ENCODE data around the gene PPP2R3A.

The PPP2R3A gene

DNA sequence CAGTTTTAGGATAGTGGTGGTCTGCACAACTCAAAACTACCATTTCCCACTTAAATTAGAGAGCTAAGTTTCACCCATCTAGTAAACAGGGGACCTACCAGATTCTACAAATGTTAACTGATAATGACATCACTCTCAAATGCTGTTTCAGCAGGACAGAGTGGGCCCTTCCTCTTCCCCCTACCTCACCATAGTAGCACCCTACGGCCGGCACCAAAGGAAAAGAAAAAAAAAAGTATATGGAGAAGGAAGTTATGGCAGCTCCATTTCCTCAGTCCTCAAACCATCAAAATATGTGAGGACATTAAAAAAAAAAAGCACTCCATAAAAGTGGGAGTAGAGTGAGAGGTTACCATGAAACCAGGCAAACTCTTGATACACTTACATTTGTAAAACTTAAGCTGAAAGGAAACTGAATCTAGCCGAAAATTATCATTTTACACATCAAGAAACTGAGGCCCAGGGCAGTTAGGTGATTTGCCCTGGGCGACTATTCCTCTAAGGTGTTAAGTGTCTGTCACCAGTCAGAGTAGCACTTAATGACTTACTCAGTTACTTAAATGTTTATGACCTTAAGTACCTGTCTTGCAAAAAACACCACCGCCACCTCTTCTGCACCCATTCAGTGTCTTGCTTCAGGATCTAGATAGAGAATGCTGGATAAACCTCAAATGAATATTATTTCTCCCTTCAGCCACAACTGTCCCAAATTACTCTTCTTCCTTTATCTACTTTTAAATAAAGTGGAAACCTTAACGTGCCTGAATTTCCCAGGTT lies 227.9 kb downstream of the PPP2R3A start:
- FAIRE-seq, result no peak
- no peak for DNase-seq (ENCODE audit: low spot score)

GRCh38 chr3:136194409-136195257 lies 229.1 kb downstream of the PPP2R3A start:
- FAIRE-seq (no peak), DNase-seq (ENCODE audit: low spot score) (no peak)

- FAIRE-seq, result no peak
- peak; percentile 48 for DNase-seq (ENCODE audit: low spot score)
Measured at GRCh38 chr3:136195258-136196063, 229.9 kb downstream of the PPP2R3A start.

DNA sequence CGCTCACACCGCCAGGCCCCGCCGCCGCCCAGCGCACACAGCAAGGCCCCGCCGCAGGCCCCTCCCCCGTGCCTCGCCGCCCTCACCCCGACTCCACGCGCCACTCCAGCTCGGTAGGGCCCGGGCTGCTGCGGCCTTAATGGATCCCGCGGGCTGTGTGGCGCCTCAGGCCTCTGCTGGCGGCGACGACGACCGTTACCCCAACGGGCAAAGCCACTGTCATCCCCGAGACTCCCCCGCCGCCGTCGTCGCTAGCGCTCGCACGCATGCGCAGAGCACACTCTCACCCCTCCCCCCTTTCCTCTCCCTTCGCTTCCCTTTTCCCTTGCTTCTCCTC lies 230.5 kb downstream of the PPP2R3A start, which contains the start of gene MSL2:
MSL2 (minus strand) TSS at position 272 of the 337 bp plus-strand sequence. CDS start 1,222 bp downstream, outside the sequence.
- FAIRE-seq (no peak), DNase-seq (ENCODE audit: low spot score) (no peak)

DNA sequence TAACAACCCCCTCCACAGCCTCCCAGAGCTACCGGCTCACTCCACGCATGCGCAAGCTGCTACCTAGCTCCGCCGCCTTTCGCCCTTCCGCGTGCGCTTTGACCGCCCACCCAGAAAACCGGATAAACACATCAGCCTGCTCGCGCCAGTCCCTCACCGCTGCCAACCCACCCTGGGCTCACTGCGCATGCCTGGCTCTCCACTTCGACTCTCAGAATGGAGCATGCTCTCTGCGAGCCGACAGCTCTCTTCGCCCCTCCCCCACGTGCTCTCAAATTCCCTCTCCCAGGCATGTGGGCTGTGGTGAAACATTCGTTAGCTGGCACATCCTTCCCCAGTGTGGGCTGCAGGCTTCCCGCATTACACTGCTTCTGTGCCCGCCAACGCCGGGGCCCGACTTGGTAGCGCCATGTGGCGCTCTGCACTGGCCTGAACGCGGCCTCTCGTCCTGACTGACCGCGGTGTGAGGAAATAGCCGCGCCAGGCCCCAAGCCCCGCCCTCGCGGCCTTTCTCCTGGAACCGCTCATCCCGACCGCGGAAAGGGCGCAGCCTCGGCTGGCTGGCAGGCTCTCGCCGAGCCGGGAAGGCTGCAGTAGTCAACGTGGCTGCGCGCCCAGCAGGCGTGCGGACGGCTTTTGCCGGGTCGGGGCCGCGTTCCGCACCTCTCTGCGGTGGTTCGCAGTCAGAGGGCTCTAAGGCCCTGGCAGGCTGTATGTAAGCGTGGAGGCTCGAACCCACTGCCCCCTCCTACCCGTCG lies 231.1 kb downstream of the PPP2R3A start:
- FAIRE-seq (peak; percentile 82), DNase-seq (ENCODE audit: low spot score) (peak; percentile 100)

DNA sequence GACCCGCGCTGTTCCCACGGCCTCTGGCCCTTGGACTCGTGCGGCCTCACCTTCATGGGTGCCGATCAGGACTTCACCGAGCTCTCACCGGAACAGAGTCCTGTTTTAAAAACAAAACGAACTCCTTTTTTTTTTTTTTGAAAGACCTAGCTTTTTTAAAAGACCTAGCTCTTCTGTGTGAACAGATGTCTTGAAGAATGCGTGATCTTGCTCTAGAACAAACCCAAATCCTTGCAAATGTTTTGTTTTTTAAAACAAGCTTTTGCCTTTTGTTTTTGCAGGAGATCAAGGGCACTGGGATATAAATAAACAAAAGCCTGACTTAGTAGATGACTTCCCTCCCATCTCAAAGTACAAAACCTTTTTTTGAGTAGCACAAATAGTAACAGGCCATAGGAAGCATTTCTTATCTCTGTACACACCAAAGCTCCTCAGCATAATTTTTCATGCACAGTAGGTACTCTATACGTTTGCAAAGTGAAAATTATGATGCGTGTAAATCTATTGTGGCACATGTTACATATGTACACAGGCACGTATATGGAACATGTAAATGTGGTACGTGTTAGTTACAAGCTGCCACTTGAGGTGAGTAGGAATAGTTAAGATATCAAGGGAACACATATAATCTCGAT lies 231.7 kb downstream of the PPP2R3A start:
- DNase-seq (ENCODE audit: low spot score) (no peak), FAIRE-seq (no peak)
